ENCODE measurements around the gene SMPDL3B.

The SMPDL3B gene

GRCh38 chr1:27934818-27935549 is at the start of gene SMPDL3B:
Gene SMPDL3B (plus strand): TSS chr1:27935000. CDS start chr1:27935184, 184 bp downstream.
- DNase-seq (ENCODE audit: low read depth), result no peak

- DNase-seq (ENCODE audit: low read depth), result no peak
Measured at GRCh38 chr1:27885114-27885528, 49.7 kb upstream of the SMPDL3B start.

GRCh38 chr1:27885621-27886352 is 49.0 kb upstream of the SMPDL3B start:
- no peak for DNase-seq (ENCODE audit: low read depth)

- no peak for DNase-seq (ENCODE audit: low read depth)
Measured at GRCh38 chr1:27886353-27886679, 48.5 kb upstream of the SMPDL3B start.

- DNase-seq (ENCODE audit: low read depth), result no peak
Measured at GRCh38 chr1:27886744-27887143, 48.1 kb upstream of the SMPDL3B start.

GRCh38 chr1:27887215-27888021 is 47.4 kb upstream of the SMPDL3B start:
- no peak for DNase-seq (ENCODE audit: low read depth)

GRCh38 chr1:27889506-27889905 is 45.3 kb upstream of the SMPDL3B start:
- DNase-seq (ENCODE audit: low read depth), result no peak

GRCh38 chr1:27891196-27891889 is 43.5 kb upstream of the SMPDL3B start:
- DNase-seq (ENCODE audit: low read depth), result peak; percentile 16

- no peak for DNase-seq (ENCODE audit: low read depth)
Measured at GRCh38 chr1:27894521-27894920, 40.3 kb upstream of the SMPDL3B start.

- no peak for DNase-seq (ENCODE audit: low read depth)
Measured at GRCh38 chr1:27906759-27907158, 28.0 kb upstream of the SMPDL3B start.

- DNase-seq (ENCODE audit: low read depth), result no peak
Measured at GRCh38 chr1:27912429-27912828, 22.4 kb upstream of the SMPDL3B start.

- DNase-seq (ENCODE audit: low read depth), result no peak
Measured at GRCh38 chr1:27915082-27915575, 19.7 kb upstream of the SMPDL3B start.

- DNase-seq (ENCODE audit: low read depth), result no peak
Measured at GRCh38 chr1:27922272-27922671, 12.5 kb upstream of the SMPDL3B start.

GRCh38 chr1:27928216-27928954 is 6.4 kb upstream of the SMPDL3B start:
- no peak for DNase-seq (ENCODE audit: low read depth)

- DNase-seq (ENCODE audit: low read depth), result no peak
Measured at GRCh38 chr1:27931184-27931583, 3.6 kb upstream of the SMPDL3B start.

- no peak for DNase-seq (ENCODE audit: low read depth)
Measured at GRCh38 chr1:27931759-27932158, 3.0 kb upstream of the SMPDL3B start.

- DNase-seq (ENCODE audit: low read depth), result no peak
Measured at GRCh38 chr1:27935721-27936120, 921 bp downstream of the SMPDL3B start.

- no peak for DNase-seq (ENCODE audit: low read depth)
Measured at GRCh38 chr1:27936370-27936769, 1.6 kb downstream of the SMPDL3B start.

GRCh38 chr1:27937524-27937836 is 2.7 kb downstream of the SMPDL3B start:
- DNase-seq (ENCODE audit: low read depth), result no peak

- no peak for DNase-seq (ENCODE audit: low read depth)
Measured at GRCh38 chr1:27938488-27938887, 3.7 kb downstream of the SMPDL3B start.

GRCh38 chr1:27940297-27940696 is 5.5 kb downstream of the SMPDL3B start:
- peak; percentile 77 for DNase-seq (ENCODE audit: low read depth)

Data from activated T-cell treated with anti-CD3 and anti-CD28 coated beads for 1 hour (primary cell).